HG03159 (cell line): ENCODE results near the gene CHMP3.
"Not testable (repeated sequence)": the region's sequence is repeated elsewhere in the genome, so short reads cannot be mapped to it uniquely, and the experiment has no call there.

Source experiments
- ATAC-seq: cut with Tn5 transposase; IDR thresholded peaks from one replicate; pipeline ENCODE4 v1.9.1; 2021; ENCODE audit warnings: mild to moderate bottlenecking, moderate library complexity; ENCODE audit not compliant: unreplicated experiment

Gene CHMP3

GRCh38 chr2:86562922-86563649 is at the start of gene CHMP3:
TSS of gene CHMP3 (minus strand) at chr2:86563443. CDS start at chr2:86563348, 95 bp downstream.
- peak; percentile 89 for ATAC-seq

GRCh38 chr2:86610871-86611270 is 47.6 kb upstream of the CHMP3 start:
- ATAC-seq: no peak

- ATAC-seq: no peak
These were observed 45.7 kb upstream of the CHMP3 start for GRCh38 chr2:86608832-86609410.

- ATAC-seq: no peak
These were observed 40.7 kb upstream of the CHMP3 start for GRCh38 chr2:86603905-86604304.

GRCh38 chr2:86598966-86599365 is 35.7 kb upstream of the CHMP3 start:
- no peak for ATAC-seq

- no peak for ATAC-seq
These were observed 32.9 kb upstream of the CHMP3 start for GRCh38 chr2:86596118-86596517.

GRCh38 chr2:86593266-86593665 is 30.0 kb upstream of the CHMP3 start:
- no peak for ATAC-seq

GRCh38 chr2:86592547-86593230 is 29.4 kb upstream of the CHMP3 start:
- ATAC-seq: no peak

- ATAC-seq: not testable (repeated sequence)
These were observed 26.5 kb upstream of the CHMP3 start for GRCh38 chr2:86589701-86590100.

GRCh38 chr2:86584151-86584913 is 21.1 kb upstream of the CHMP3 start:
- ATAC-seq: peak; percentile 70

GRCh38 chr2:86580560-86580959 is 17.3 kb upstream of the CHMP3 start:
- no peak for ATAC-seq

GRCh38 chr2:86577817-86578456 is 14.7 kb upstream of the CHMP3 start:
- ATAC-seq: no peak

GRCh38 chr2:86570059-86570458 is 6.8 kb upstream of the CHMP3 start:
- no peak for ATAC-seq

- ATAC-seq: no peak
These were observed 3.6 kb upstream of the CHMP3 start for GRCh38 chr2:86566821-86567190.

- no peak for ATAC-seq
These were observed 3.0 kb upstream of the CHMP3 start for GRCh38 chr2:86566158-86566820.

- ATAC-seq: no peak
These were observed 413 bp upstream of the CHMP3 start for GRCh38 chr2:86563650-86564061.

- ATAC-seq: no peak
These were observed 740 bp downstream of the CHMP3 start for GRCh38 chr2:86562485-86562921.

- ATAC-seq: no peak
These were observed 5.4 kb downstream of the CHMP3 start for GRCh38 chr2:86557836-86558235.

- ATAC-seq: no peak
These were observed 6.7 kb downstream of the CHMP3 start for GRCh38 chr2:86556508-86556907.

GRCh38 chr2:86552889-86553288 is 10.4 kb downstream of the CHMP3 start:
- ATAC-seq: no peak
